ENCODE results near the gene RAB38. TPM values are rescaled to one million over a fixed set of nuclear protein-coding genes. Genes with fewer than 3 reads are reported as not detected.

Gene RAB38
- polyA plus RNA-seq, 2 donors = 17.9 to 57.4 TPM

- H3K4me3 ChIP-seq (ENCODE audit: low read depth in 1 of 2, low read length in 2 of 2) = no peak overlapping the region
- no peaks in the 10 kb centered on the region for H3K27me3 ChIP-seq (ENCODE audit: control insufficient read depth in 1 of 2, insufficient read depth in 2 of 2, low read length in 2 of 2)
- H3K36me3 ChIP-seq (ENCODE audit: control insufficient read depth in 2 of 2, insufficient read depth in 2 of 2, low read length in 1 of 2) = peaks cover 0 to 3% of the 10 kb centered on the region in 2 donors
- peaks cover 3% of the 10 kb centered on the region in 2 donors for H3K4me1 ChIP-seq (ENCODE audit: control insufficient read depth in 2 of 2, insufficient read depth in 2 of 2, low read length in 1 of 2)
- no peaks in the 10 kb centered on the region for H3K9me3 ChIP-seq (ENCODE audit: control insufficient read depth in 2 of 2, insufficient read depth in 1 of 2, low read depth in 1 of 2, low read length in 1 of 2)
- H3K27ac ChIP-seq (ENCODE audit: low read depth in 2 of 2, low read length in 1 of 2) = no peak overlapping the region
- 80 to 81% methylated on average over 1 of the region's 1 CpG for WGBS, 2 donors
These were observed 60.7 kb downstream of the RAB38 start for GRCh38 chr11:88114486-88115045.

GRCh38 chr11:88106666-88107065, 68.6 kb downstream of the RAB38 start:
- WGBS, 2 donors = 79 to 81% methylated on average over 5 of the region's 5 CpGs
- H3K4me3 ChIP-seq (ENCODE audit: low read depth in 1 of 2, low read length in 2 of 2) = no peak overlapping the region
- H3K27me3 ChIP-seq (ENCODE audit: control insufficient read depth in 1 of 2, insufficient read depth in 2 of 2, low read length in 2 of 2) = no peaks in the 10 kb centered on the region
- peaks cover 0 to 3% of the 10 kb centered on the region in 2 donors for H3K36me3 ChIP-seq (ENCODE audit: control insufficient read depth in 2 of 2, insufficient read depth in 2 of 2, low read length in 1 of 2)
- no peaks in the 10 kb centered on the region for H3K4me1 ChIP-seq (ENCODE audit: control insufficient read depth in 2 of 2, insufficient read depth in 2 of 2, low read length in 1 of 2)
- H3K9me3 ChIP-seq (ENCODE audit: control insufficient read depth in 2 of 2, insufficient read depth in 1 of 2, low read depth in 1 of 2, low read length in 1 of 2) = no peaks in the 10 kb centered on the region
- H3K27ac ChIP-seq (ENCODE audit: low read depth in 2 of 2, low read length in 1 of 2) = no peak overlapping the region

DNA sequence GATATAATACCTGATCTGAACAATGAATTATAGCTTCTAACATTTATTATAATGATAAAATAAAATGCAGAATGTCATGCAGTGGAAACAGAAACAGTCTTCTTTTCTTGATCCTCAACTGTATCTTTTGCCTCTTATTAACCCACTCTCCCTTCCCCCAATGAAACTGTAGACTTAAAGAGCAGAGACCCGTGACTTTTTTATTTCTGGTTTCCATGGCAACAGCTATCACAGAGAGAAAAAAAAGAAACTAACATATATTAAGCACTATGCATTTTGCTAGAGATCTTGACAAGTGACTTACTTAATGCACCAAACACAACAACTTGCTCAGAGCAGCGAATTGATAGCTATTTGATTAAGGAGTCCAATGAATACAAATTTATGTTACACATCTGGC, 69.3 kb downstream of the RAB38 start:
- Histone ChIP-seq H3K4me1 (ENCODE audit: control insufficient read depth in 2 of 2, insufficient read depth in 2 of 2, low read length in 1 of 2) (no peaks in the 10 kb centered on the region), H3K27ac (ENCODE audit: low read depth in 2 of 2, low read length in 1 of 2) (no peak overlapping the region), H3K4me3 (ENCODE audit: low read depth in 1 of 2, low read length in 2 of 2) (no peak overlapping the region), H3K36me3 (ENCODE audit: control insufficient read depth in 2 of 2, insufficient read depth in 2 of 2, low read length in 1 of 2) (peaks cover 0 to 3% of the 10 kb centered on the region in 2 donors), H3K9me3 (ENCODE audit: control insufficient read depth in 2 of 2, insufficient read depth in 1 of 2, low read depth in 1 of 2, low read length in 1 of 2) (no peaks in the 10 kb centered on the region), H3K27me3 (ENCODE audit: control insufficient read depth in 1 of 2, insufficient read depth in 2 of 2, low read length in 2 of 2) (no peaks in the 10 kb centered on the region)
- WGBS, 2 donors = 60 to 62% methylated on average over 2 of the region's 2 CpGs

DNA sequence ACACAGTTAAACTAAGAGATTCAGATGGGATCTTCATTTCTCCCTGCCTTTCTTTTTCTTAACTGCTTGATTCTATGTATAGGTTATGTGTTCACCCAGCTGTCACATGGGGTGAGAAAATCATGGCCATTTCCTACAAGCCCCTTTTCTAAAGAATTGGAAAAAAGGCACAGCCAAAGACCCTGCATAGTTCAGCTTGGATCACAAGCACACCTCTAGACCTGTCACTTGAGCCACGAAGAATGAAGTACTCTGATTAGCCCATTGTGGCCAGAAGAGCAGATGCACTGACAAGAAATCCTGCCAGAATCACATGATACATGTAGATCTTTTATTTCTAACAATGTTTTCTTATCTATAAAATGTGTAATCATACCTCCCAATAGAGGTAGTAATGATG, 69.7 kb downstream of the RAB38 start:
- WGBS, 2 donors = 38 to 48% methylated on average over 1 of the region's 1 CpG
- H3K27ac ChIP-seq (ENCODE audit: low read depth in 2 of 2, low read length in 1 of 2) = no peak overlapping the region
- H3K9me3 ChIP-seq (ENCODE audit: control insufficient read depth in 2 of 2, insufficient read depth in 1 of 2, low read depth in 1 of 2, low read length in 1 of 2) = no peaks in the 10 kb centered on the region
- H3K4me1 ChIP-seq (ENCODE audit: control insufficient read depth in 2 of 2, insufficient read depth in 2 of 2, low read length in 1 of 2) = no peaks in the 10 kb centered on the region
- H3K36me3 ChIP-seq (ENCODE audit: control insufficient read depth in 2 of 2, insufficient read depth in 2 of 2, low read length in 1 of 2) = peaks cover 0 to 2% of the 10 kb centered on the region in 2 donors
- H3K4me3 ChIP-seq (ENCODE audit: low read depth in 1 of 2, low read length in 2 of 2) = no peak overlapping the region
- H3K27me3 ChIP-seq (ENCODE audit: control insufficient read depth in 1 of 2, insufficient read depth in 2 of 2, low read length in 2 of 2) = no peaks in the 10 kb centered on the region

- Histone ChIP-seq H3K27me3 (ENCODE audit: control insufficient read depth in 1 of 2, insufficient read depth in 2 of 2, low read length in 2 of 2) (no peaks in the 10 kb centered on the region), H3K4me1 (ENCODE audit: control insufficient read depth in 2 of 2, insufficient read depth in 2 of 2, low read length in 1 of 2) (no peaks in the 10 kb centered on the region), H3K27ac (ENCODE audit: low read depth in 2 of 2, low read length in 1 of 2) (no peak overlapping the region), H3K36me3 (ENCODE audit: control insufficient read depth in 2 of 2, insufficient read depth in 2 of 2, low read length in 1 of 2) (no peaks in the 10 kb centered on the region), H3K4me3 (ENCODE audit: low read depth in 1 of 2, low read length in 2 of 2) (no peak overlapping the region), H3K9me3 (ENCODE audit: control insufficient read depth in 2 of 2, insufficient read depth in 1 of 2, low read depth in 1 of 2, low read length in 1 of 2) (no peaks in the 10 kb centered on the region)
These were observed 70.8 kb downstream of the RAB38 start for GRCh38 chr11:88104408-88104807.

DNA sequence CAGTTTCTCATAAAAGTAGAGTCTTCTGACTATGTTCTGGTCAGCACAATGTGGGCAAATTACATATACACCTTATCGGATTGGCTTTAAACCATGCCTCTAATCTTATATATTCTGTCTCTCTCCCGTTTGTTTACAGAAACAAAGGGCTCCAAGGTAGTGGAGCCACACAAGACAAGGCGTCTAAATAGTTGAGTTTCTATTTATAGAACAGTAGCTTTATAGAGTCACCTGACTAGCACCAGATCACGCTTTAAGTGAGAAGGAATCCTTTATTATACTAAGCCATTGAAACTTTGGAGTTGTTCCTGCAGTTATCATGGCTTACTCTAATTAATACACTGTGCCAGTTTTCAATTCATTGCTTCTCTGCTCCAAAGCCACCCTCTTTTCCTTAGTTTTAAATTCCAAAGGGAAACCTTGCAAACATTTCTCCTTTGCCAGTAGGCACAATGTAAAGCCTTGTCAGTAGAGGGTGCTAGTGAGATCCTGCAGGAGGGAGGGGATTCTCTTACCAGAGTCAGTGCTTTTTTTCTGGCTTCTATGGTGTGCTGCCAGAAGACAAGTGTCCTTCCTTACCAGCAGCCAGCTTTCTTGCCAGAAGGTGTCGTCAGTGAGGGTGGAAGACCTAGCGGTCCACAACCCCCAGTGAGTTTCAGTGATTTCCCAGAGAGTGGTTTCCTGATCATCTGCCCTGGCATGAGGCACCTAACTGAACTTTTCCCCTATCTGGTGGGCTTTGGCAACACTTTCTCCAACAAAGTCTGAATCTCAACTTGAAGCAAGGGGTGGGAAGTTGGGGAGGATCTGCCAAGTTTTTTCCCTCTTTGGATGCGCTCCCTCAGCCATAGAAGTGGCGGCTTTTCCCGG, 71.7 kb downstream of the RAB38 start:
- Histone ChIP-seq H3K36me3 (ENCODE audit: control insufficient read depth in 2 of 2, insufficient read depth in 2 of 2, low read length in 1 of 2) (no peaks in the 10 kb centered on the region), H3K27ac (ENCODE audit: low read depth in 2 of 2, low read length in 1 of 2) (no peak overlapping the region), H3K27me3 (ENCODE audit: control insufficient read depth in 1 of 2, insufficient read depth in 2 of 2, low read length in 2 of 2) (no peaks in the 10 kb centered on the region), H3K4me1 (ENCODE audit: control insufficient read depth in 2 of 2, insufficient read depth in 2 of 2, low read length in 1 of 2) (no peaks in the 10 kb centered on the region), H3K9me3 (ENCODE audit: control insufficient read depth in 2 of 2, insufficient read depth in 1 of 2, low read depth in 1 of 2, low read length in 1 of 2) (no peaks in the 10 kb centered on the region), H3K4me3 (ENCODE audit: low read depth in 1 of 2, low read length in 2 of 2) (no peak overlapping the region)
- WGBS, 2 donors = 77 to 82% methylated on average over 9 of the region's 9 CpGs

DNA sequence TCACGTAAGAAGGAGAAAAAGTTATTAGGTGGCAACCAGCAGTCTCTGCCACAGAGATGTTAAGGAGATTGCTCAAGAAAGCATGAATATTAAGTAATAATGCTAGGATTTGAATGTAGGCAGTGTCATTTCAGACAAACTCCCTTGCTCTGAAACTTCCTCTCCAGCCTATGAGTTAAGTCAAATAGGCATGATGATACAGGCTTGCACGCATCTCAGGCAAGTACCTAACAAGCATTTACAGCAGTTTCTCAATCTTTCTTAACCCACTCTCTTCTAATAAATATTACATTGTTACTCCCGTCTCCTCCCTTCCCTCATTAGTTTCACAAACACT, 72.7 kb downstream of the RAB38 start:
- Histone ChIP-seq H3K9me3 (ENCODE audit: control insufficient read depth in 2 of 2, insufficient read depth in 1 of 2, low read depth in 1 of 2, low read length in 1 of 2) (no peaks in the 10 kb centered on the region), H3K36me3 (ENCODE audit: control insufficient read depth in 2 of 2, insufficient read depth in 2 of 2, low read length in 1 of 2) (no peaks in the 10 kb centered on the region), H3K27me3 (ENCODE audit: control insufficient read depth in 1 of 2, insufficient read depth in 2 of 2, low read length in 2 of 2) (no peaks in the 10 kb centered on the region), H3K4me3 (ENCODE audit: low read depth in 1 of 2, low read length in 2 of 2) (no peak overlapping the region), H3K27ac (ENCODE audit: low read depth in 2 of 2, low read length in 1 of 2) (no peak overlapping the region), H3K4me1 (ENCODE audit: control insufficient read depth in 2 of 2, insufficient read depth in 2 of 2, low read length in 1 of 2) (no peaks in the 10 kb centered on the region)
- 53 to 57% methylated on average over 3 of the region's 3 CpGs for WGBS, 2 donors

- no peaks in the 10 kb centered on the region for H3K9me3 ChIP-seq (ENCODE audit: control insufficient read depth in 2 of 2, insufficient read depth in 1 of 2, low read depth in 1 of 2, low read length in 1 of 2)
These were observed 73.2 kb downstream of the RAB38 start for GRCh38 chr11:88101881-88102597.

DNA sequence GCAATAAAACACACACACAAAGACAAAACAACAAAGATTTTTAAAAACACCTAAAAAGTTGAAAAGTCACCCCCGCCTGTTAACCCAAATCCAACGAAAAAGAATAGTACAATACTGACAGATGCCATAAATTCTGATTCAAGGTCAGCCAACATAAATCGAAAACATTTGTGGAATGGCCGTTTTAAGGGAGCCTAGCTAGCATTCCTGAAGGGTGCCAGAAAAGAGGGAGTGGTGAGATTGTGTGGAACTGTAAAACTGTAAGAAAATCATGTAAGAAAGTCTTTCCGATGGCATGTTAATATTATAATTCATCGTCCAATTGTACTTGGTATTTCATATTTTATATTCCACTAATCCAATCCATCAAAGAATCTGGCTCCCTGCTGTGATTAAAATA, 75.1 kb downstream of the RAB38 start:
- Histone ChIP-seq H3K27me3 (ENCODE audit: control insufficient read depth in 1 of 2, insufficient read depth in 2 of 2, low read length in 2 of 2) (no peaks in the 10 kb centered on the region), H3K9me3 (ENCODE audit: control insufficient read depth in 2 of 2, insufficient read depth in 1 of 2, low read depth in 1 of 2, low read length in 1 of 2) (no peaks in the 10 kb centered on the region), H3K4me1 (ENCODE audit: control insufficient read depth in 2 of 2, insufficient read depth in 2 of 2, low read length in 1 of 2) (no peaks in the 10 kb centered on the region), H3K4me3 (ENCODE audit: low read depth in 1 of 2, low read length in 2 of 2) (no peak overlapping the region), H3K36me3 (ENCODE audit: control insufficient read depth in 2 of 2, insufficient read depth in 2 of 2, low read length in 1 of 2) (no peaks in the 10 kb centered on the region), H3K27ac (ENCODE audit: low read depth in 2 of 2, low read length in 1 of 2) (no peak overlapping the region)
- 65 to 73% methylated on average over 6 of the region's 6 CpGs for WGBS, 2 donors

More at GRCh38 chr11:88101881-88102597, 73.2 kb downstream of the RAB38 start:
- H3K4me1 ChIP-seq (ENCODE audit: control insufficient read depth in 2 of 2, insufficient read depth in 2 of 2, low read length in 1 of 2) = no peaks in the 10 kb centered on the region
- H3K36me3 ChIP-seq (ENCODE audit: control insufficient read depth in 2 of 2, insufficient read depth in 2 of 2, low read length in 1 of 2) = no peaks in the 10 kb centered on the region
- H3K27ac ChIP-seq (ENCODE audit: low read depth in 2 of 2, low read length in 1 of 2) = no peak overlapping the region
- H3K4me3 ChIP-seq (ENCODE audit: low read depth in 1 of 2, low read length in 2 of 2) = no peak overlapping the region
- H3K27me3 ChIP-seq (ENCODE audit: control insufficient read depth in 1 of 2, insufficient read depth in 2 of 2, low read length in 2 of 2) = no peaks in the 10 kb centered on the region
- 79 to 84% methylated on average over 3 of the region's 3 CpGs for whole genome bisulfite sequencing, 2 donors
